ENCODE data around the gene CTSS. TPM values are rescaled to one million over a fixed set of nuclear protein-coding genes. Genes with fewer than 3 reads are reported as not detected.

CTSS gene
- total and polyA plus RNA-seq, 2 donors (not counting 1 experiment from before 2014, with no cell fraction given) = 106 to 221 TPM

- Histone ChIP-seq H3K9me3 (ENCODE audit: control extremely low read depth in 1 of 3, control insufficient read depth in 2 of 3, insufficient read depth in 1 of 3, low read length in 2 of 3) (no peaks in the 10 kb centered on the region), H3K27ac (ENCODE audit: low read length in 2 of 2) (no peak overlapping the region), H3K27me3 (replicated peaks in 1 of 4; ENCODE audit: control extremely low read depth in 1 of 4, control insufficient read depth in 3 of 4, insufficient read depth in 4 of 4, low read length in 3 of 4) (no peaks in the 10 kb centered on the region), H3K36me3 (replicated peaks in 1 of 2; ENCODE audit: control extremely low read depth in 1 of 2, control insufficient read depth in 1 of 2, extremely low read depth in 1 of 2, insufficient read depth in 2 of 2, low read length in 1 of 2) (no peaks in the 10 kb centered on the region), H3K79me2 (ENCODE audit: control insufficient read depth, insufficient read depth, low read length) (no peaks in the 10 kb centered on the region), H3K4me3 (ENCODE audit: control extremely low read depth in 1 of 5, extremely low read depth in 1 of 5, insufficient read depth in 1 of 5, low read depth in 2 of 5, low read length in 4 of 5) (no peak overlapping the region), H2AFZ (ENCODE audit: insufficient read depth, low read depth, low read length, poor library complexity, severe bottlenecking) (no peak overlapping the region), H3K4me1 (ENCODE audit: control insufficient read depth in 2 of 2, insufficient read depth in 2 of 2, low read length in 2 of 2) (no peaks in the 10 kb centered on the region), H3K9ac (ENCODE audit: low read length) (no peak overlapping the region), H4K20me1 (ENCODE audit: control insufficient read depth, insufficient read depth, low read length, poor library complexity, severe bottlenecking) (no peaks in the 10 kb centered on the region), H3K4me2 (replicated peaks; ENCODE audit: low read depth, low read length, poor library complexity, severe bottlenecking) (no peak overlapping the region)
- Mint-ChIP-seq H3K27ac (no peak overlapping the region), H3K4me3 (no peak overlapping the region), H3K4me1 (no peaks in the 10 kb centered on the region), H3K27me3 (no peaks in the 10 kb centered on the region), H3K9me3 (ENCODE audit: insufficient read depth) (no peaks in the 10 kb centered on the region)
- intact Hi-C loops (cut with micrococcal nuclease) = no loop called here
- CTCF ChIA-PET = no interaction called here
- DNase-seq = no peak
- TF ChIP-seq EZH2 (IDR thresholded peaks at IDR 0.05; ENCODE audit: borderline replicate concordance, insufficient read depth, low read depth, low read length, poor library complexity, severe bottlenecking) = no peak
- TF ChIP-seq, protein P1, sequence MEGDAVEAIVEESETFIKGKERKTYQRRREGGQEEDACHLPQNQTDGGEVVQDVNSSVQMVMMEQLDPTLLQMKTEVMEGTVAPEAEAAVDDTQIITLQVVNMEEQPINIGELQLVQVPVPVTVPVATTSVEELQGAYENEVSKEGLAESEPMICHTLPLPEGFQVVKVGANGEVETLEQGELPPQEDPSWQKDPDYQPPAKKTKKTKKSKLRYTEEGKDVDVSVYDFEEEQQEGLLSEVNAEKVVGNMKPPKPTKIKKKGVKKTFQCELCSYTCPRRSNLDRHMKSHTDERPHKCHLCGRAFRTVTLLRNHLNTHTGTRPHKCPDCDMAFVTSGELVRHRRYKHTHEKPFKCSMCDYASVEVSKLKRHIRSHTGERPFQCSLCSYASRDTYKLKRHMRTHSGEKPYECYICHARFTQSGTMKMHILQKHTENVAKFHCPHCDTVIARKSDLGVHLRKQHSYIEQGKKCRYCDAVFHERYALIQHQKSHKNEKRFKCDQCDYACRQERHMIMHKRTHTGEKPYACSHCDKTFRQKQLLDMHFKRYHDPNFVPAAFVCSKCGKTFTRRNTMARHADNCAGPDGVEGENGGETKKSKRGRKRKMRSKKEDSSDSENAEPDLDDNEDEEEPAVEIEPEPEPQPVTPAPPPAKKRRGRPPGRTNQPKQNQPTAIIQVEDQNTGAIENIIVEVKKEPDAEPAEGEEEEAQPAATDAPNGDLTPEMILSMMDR (IDR thresholded peaks at IDR 0.05) = no peak
- no peak for ATAC-seq (ENCODE audit: low read depth)
- POLR2A ChIA-PET = no interaction called here
- no CpG with 5 or more reads among the region's 2 CpGs for WGBS (ENCODE audit: insufficient coverage)
Observed at GRCh38 chr1:150708595-150708994, 57.0 kb downstream of the CTSS start.

GRCh38 chr1:150706091-150706490, 59.5 kb downstream of the CTSS start:
- H3K9ac ChIP-seq (ENCODE audit: low read length) = no peak overlapping the region
- no peak overlapping the region for H3K27ac ChIP-seq (ENCODE audit: low read length in 2 of 2)
- no peak overlapping the region for H3K4me3 ChIP-seq (ENCODE audit: control extremely low read depth in 1 of 5, extremely low read depth in 1 of 5, insufficient read depth in 1 of 5, low read depth in 2 of 5, low read length in 4 of 5)
- intact Hi-C loops (cut with micrococcal nuclease) = no loop called here
- TF ChIP-seq EZH2 (IDR thresholded peaks at IDR 0.05; ENCODE audit: borderline replicate concordance, insufficient read depth, low read depth, low read length, poor library complexity, severe bottlenecking) = no peak
- TF ChIP-seq, protein P1 (IDR thresholded peaks at IDR 0.05) = no peak
- no peak overlapping the region for H3K4me3 Mint-ChIP-seq
- H3K27ac Mint-ChIP-seq = no peak overlapping the region
- H4K20me1 ChIP-seq (ENCODE audit: control insufficient read depth, insufficient read depth, low read length, poor library complexity, severe bottlenecking) = no peaks in the 10 kb centered on the region
- H3K4me2 ChIP-seq (replicated peaks; ENCODE audit: low read depth, low read length, poor library complexity, severe bottlenecking) = no peak overlapping the region
- ChIA-PET POLR2A (no interaction called here), CTCF (no interaction called here)
- H3K9me3 ChIP-seq (ENCODE audit: control extremely low read depth in 1 of 3, control insufficient read depth in 2 of 3, insufficient read depth in 1 of 3, low read length in 2 of 3) = no peaks in the 10 kb centered on the region
- no CpG with 5 or more reads among the region's 1 CpG for WGBS (ENCODE audit: insufficient coverage)
- ATAC-seq (ENCODE audit: low read depth) (no peak), DNase-seq (no peak)
- no peaks in the 10 kb centered on the region for H3K79me2 ChIP-seq (ENCODE audit: control insufficient read depth, insufficient read depth, low read length)
- no peaks in the 10 kb centered on the region for H3K9me3 Mint-ChIP-seq (ENCODE audit: insufficient read depth)
- H3K27me3 Mint-ChIP-seq = no peaks in the 10 kb centered on the region
- H2AFZ ChIP-seq (ENCODE audit: insufficient read depth, low read depth, low read length, poor library complexity, severe bottlenecking) = no peak overlapping the region
- no peaks in the 10 kb centered on the region for H3K4me1 ChIP-seq (ENCODE audit: control insufficient read depth in 2 of 2, insufficient read depth in 2 of 2, low read length in 2 of 2)
- H3K4me1 Mint-ChIP-seq = no peaks in the 10 kb centered on the region
- no peaks in the 10 kb centered on the region for H3K27me3 ChIP-seq (replicated peaks in 1 of 4; ENCODE audit: control extremely low read depth in 1 of 4, control insufficient read depth in 3 of 4, insufficient read depth in 4 of 4, low read length in 3 of 4)
- no peaks in the 10 kb centered on the region for H3K36me3 ChIP-seq (replicated peaks in 1 of 2; ENCODE audit: control extremely low read depth in 1 of 2, control insufficient read depth in 1 of 2, extremely low read depth in 1 of 2, insufficient read depth in 2 of 2, low read length in 1 of 2)

All from B cell (primary cell).